ENCODE measurements around the gene CDNF. TPM values are rescaled to one million over a fixed set of nuclear protein-coding genes. Genes with fewer than 3 reads are reported as not detected.
A peak's percentile ranks its signal among the peaks of the same experiment; 100 is the strongest.

CDNF gene
- total and polyA plus RNA-seq, 8 donors = 1.3 to 6.5 (median 4.1) TPM

DNA sequence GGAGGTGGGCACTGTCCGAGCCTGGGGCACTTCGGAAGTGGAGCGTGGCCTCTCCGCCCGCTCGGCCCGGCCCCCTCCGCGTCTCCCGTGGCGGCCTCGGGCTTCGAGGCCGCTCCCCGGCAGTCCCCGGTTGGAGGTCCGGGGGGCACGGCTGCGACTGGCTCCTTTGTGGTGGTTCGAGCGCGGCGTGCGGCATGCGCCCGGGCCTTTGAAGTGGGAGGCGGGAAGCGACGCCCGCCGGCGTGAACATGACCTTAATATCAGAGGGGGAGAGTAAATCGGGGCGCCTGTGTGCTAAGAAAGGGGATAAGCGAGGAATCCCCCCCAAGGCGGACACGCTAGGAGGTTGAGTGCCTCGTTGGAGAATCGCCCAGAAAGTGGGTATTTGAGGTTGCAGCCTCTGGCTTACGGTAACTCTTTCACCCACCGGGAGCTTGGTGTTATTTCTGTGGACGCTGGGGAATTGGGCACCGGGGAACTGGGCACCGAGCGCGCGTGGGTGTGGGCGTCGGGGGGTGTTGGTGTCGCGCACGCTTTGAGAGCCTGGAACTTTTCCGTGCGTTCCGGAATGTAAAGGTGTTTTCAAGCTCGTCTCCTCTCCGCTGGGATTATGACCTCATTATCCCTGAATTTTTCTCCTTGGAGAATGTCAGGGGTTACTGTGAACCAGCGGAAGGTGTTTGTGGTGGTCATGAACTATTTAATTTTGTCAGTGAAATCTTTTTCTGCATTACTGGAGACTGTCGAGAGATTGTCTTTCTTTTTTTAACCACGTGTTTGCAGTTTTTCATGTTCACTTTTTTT lies 41.5 kb upstream of the CDNF start:
- no peaks in the 10 kb centered on the region for H3K9me3 ChIP-seq
- 0 to 1% methylated on average over 44 to 60 of the region's 60 CpGs for WGBS, 2 donors
- peaks cover 0 to 10% (median 0%) of the 10 kb centered on the region in 3 donors for H3K4me1 ChIP-seq
- TF ChIP-seq, protein P1, sequence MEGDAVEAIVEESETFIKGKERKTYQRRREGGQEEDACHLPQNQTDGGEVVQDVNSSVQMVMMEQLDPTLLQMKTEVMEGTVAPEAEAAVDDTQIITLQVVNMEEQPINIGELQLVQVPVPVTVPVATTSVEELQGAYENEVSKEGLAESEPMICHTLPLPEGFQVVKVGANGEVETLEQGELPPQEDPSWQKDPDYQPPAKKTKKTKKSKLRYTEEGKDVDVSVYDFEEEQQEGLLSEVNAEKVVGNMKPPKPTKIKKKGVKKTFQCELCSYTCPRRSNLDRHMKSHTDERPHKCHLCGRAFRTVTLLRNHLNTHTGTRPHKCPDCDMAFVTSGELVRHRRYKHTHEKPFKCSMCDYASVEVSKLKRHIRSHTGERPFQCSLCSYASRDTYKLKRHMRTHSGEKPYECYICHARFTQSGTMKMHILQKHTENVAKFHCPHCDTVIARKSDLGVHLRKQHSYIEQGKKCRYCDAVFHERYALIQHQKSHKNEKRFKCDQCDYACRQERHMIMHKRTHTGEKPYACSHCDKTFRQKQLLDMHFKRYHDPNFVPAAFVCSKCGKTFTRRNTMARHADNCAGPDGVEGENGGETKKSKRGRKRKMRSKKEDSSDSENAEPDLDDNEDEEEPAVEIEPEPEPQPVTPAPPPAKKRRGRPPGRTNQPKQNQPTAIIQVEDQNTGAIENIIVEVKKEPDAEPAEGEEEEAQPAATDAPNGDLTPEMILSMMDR (IDR thresholded peaks at IDR 0.05) = no peak
- no peak for FAIRE-seq
- peak in 3 of 4 donors; percentile 0 to 3 (median 1) for ATAC-seq
- intact Hi-C loops (cut with DNase I) = no loop called here
- H3K27ac ChIP-seq = peak overlapping the region; percentile 85 to 96 (median 93)
- peak in 4 of 6 donors; percentile 17 to 64 (median 38) for DNase-seq
- H3K4me3 ChIP-seq = peak overlapping the region; percentile 94 to 98 (median 96)
- no peaks in the 10 kb centered on the region for H3K27me3 ChIP-seq
- no peaks in the 10 kb centered on the region for H3K36me3 ChIP-seq

- no peak for FAIRE-seq
Observed at GRCh38 chr10:14878266-14879123, 40.7 kb upstream of the CDNF start, which contains the start of gene SUV39H2. Gene SUV39H2 (plus strand): TSS chr10:14878866. CDS start chr10:14878889, 23 bp downstream.

DNA sequence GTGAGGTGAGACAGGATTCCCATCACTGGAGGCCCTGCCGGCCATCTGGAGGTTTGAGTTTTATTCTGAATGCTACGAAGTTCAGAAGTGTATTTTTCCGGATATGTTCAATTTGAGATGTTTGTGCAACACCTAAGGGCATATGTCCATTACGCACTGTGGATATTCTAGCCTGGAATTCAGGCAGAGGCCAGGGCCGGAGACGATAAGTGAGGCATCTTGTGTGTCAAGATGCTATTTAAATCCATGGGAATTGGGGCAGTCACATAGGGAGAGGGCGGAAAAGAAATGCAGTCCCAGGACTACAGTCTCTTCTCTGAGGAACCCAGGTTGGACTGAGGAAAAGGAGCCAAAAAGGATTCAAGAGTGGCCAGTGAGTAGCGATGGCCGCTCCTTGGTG lies 38.9 kb upstream of the CDNF start:
- 73 to 83% methylated on average over 9 of the region's 9 CpGs for WGBS, 2 donors
- no peak overlapping the region for H3K27ac ChIP-seq
- intact Hi-C loops (cut with DNase I) = no loop called here

More at GRCh38 chr10:14878266-14879123, 40.7 kb upstream of the CDNF start, which contains the start of gene SUV39H2:
- TF ChIP-seq, protein P1 (IDR thresholded peaks at IDR 0.05) = no peak
- WGBS, 2 donors = 0 to 1% methylated on average over 52 to 102 of the region's 102 CpGs
- Histone ChIP-seq H3K4me1 (peaks cover 0 to 10% (median 0%) of the 10 kb centered on the region in 3 donors), H3K9me3 (no peaks in the 10 kb centered on the region), H3K4me3 (peak within 1 kb of the TSS; percentile 94 to 98 (median 96)), H3K36me3 (no peaks in the 10 kb centered on the region), H3K27ac (peak within 1 kb of the TSS; percentile 85 to 96 (median 93)), H3K27me3 (no peaks in the 10 kb centered on the region)
- intact Hi-C loops (cut with DNase I) = no loop called here
- DNase-seq = peak; percentile 93 to 98 (median 97)
- peak; percentile 91 to 97 (median 94) for ATAC-seq

GRCh38 chr10:14875941-14876340 lies 38.1 kb upstream of the CDNF start:
- H3K4me3 ChIP-seq = no peak overlapping the region
- ATAC-seq (no peak), FAIRE-seq (no peak), DNase-seq (no peak)
- H3K27ac ChIP-seq = no peak overlapping the region
- TF ChIP-seq, protein P1 (IDR thresholded peaks at IDR 0.05) = no peak
- H3K4me1 ChIP-seq = peaks cover 0 to 10% (median 0%) of the 10 kb centered on the region in 3 donors
- intact Hi-C loops (cut with DNase I) = no loop called here
- no peaks in the 10 kb centered on the region for H3K27me3 ChIP-seq
- H3K36me3 ChIP-seq = no peaks in the 10 kb centered on the region
- 93 to 97% methylated on average over 12 of the region's 12 CpGs for WGBS, 2 donors
- H3K9me3 ChIP-seq = no peaks in the 10 kb centered on the region

More for the DNA sequence above, 38.9 kb upstream of the CDNF start:
- peaks cover 0 to 10% (median 0%) of the 10 kb centered on the region in 3 donors for H3K4me1 ChIP-seq
- TF ChIP-seq, protein P1 (IDR thresholded peaks at IDR 0.05) = no peak
- no peaks in the 10 kb centered on the region for H3K27me3 ChIP-seq
- ATAC-seq (no peak), DNase-seq (no peak), FAIRE-seq (no peak)
- no peaks in the 10 kb centered on the region for H3K36me3 ChIP-seq
- no peaks in the 10 kb centered on the region for H3K9me3 ChIP-seq
- no peak overlapping the region for H3K4me3 ChIP-seq
